GM23338 (cell line): ENCODE data around the gene FXN. TPM values are rescaled to one million over a fixed set of nuclear protein-coding genes. Genes with fewer than 3 reads are reported as not detected.

ENCODE experiments used
- ATAC-seq: fragments of 200-7000 bp; cut with Tn5 transposase; 3 replicates; pipeline ENCODE4 v1.9.1; 2020
- DNase-seq: peaks from one replicate; pipeline ENCODE4 v3.0.0-alpha.2; 2015; ENCODE audit warnings: low spot score
- H2AFZ ChIP-seq: fragments of 200-600 bp; sonication (generic); 2 replicates; pipeline ENCODE4 v1.8.0; 2016; ENCODE audit warnings: antibody characterized with exemption, mild to moderate bottlenecking, moderate library complexity
- H3F3A ChIP-seq: fragments of 200-600 bp; sonication (generic); replicated peaks from 2 replicates; pipeline ENCODE4 v1.8.0; 2017; ENCODE audit warnings: antibody characterized with exemption, mixed run types, low read depth
- H3K27ac ChIP-seq: fragments of 200-600 bp; sonication (generic); 2 replicates; pipeline ENCODE4 v1.6.1; 2016; ENCODE audit warnings: low read depth
- H3K27me3 ChIP-seq: fragments of 200-600 bp; sonication (generic); 2 replicates; pipeline ENCODE4 v1.8.0; 2016; ENCODE audit warnings: mild to moderate bottlenecking, mixed run types, moderate library complexity; ENCODE audit not compliant: insufficient read depth
- H3K36me3 ChIP-seq: fragments of 200-600 bp; sonication (generic); 2 replicates; pipeline ENCODE4 v1.8.0; 2016; ENCODE audit warnings: mild to moderate bottlenecking; ENCODE audit not compliant: insufficient read depth
- H3K4me1 ChIP-seq: fragments of 200-600 bp; sonication (generic); 2 replicates; pipeline ENCODE4 v1.8.0; 2016; ENCODE audit warnings: mild to moderate bottlenecking, moderate library complexity; ENCODE audit not compliant: insufficient read depth
- H3K4me2 ChIP-seq: fragments of 200-600 bp; sonication (generic); 2 replicates; pipeline ENCODE4 v1.7.1; 2017; ENCODE audit warnings: mixed run types
- H3K4me3 ChIP-seq: fragments of 200-600 bp; sonication (generic); 2 replicates; pipeline ENCODE4 v1.6.1; 2016; ENCODE audit warnings: mixed run types
- H3K79me2 ChIP-seq: fragments of 200-600 bp; sonication (generic); replicated peaks from 2 replicates; pipeline ENCODE4 v1.8.0; 2017; ENCODE audit warnings: mild to moderate bottlenecking; ENCODE audit not compliant: insufficient read depth
- H3K9me2 ChIP-seq: fragments of 200-600 bp; sonication (generic); 2 replicates; pipeline ENCODE4 v1.8.0; 2017; ENCODE audit not compliant: insufficient read depth
- H4K20me1 ChIP-seq: fragments of 200-600 bp; sonication (generic); replicated peaks from 2 replicates; pipeline ENCODE4 v1.8.0; 2017; ENCODE audit warnings: mild to moderate bottlenecking; ENCODE audit not compliant: insufficient read depth
- H3K27ac Mint-ChIP-seq: 2 replicates; pipeline ENCODE4 v1.8.0; 2020; ENCODE audit warnings: inconsistent platforms, mild to moderate bottlenecking, moderate library complexity, mixed read lengths
- H3K27me3 Mint-ChIP-seq: 3 replicates; pipeline ENCODE4 v1.8.0; 2022; ENCODE audit warnings: low read depth, mild to moderate bottlenecking, moderate library complexity, mixed read lengths, inconsistent platforms; ENCODE audit not compliant: insufficient read depth, poor library complexity
- H3K36me3 Mint-ChIP-seq: 3 replicates; pipeline ENCODE4 v1.8.0; 2021; ENCODE audit warnings: low read depth, mild to moderate bottlenecking, inconsistent platforms, moderate library complexity, mixed read lengths
- H3K4me1 Mint-ChIP-seq: 3 replicates; pipeline ENCODE4 v1.8.0; 2020; ENCODE audit warnings: mild to moderate bottlenecking, inconsistent platforms, mixed read lengths
- H3K4me3 Mint-ChIP-seq: 3 replicates; pipeline ENCODE4 v1.8.0; 2021; ENCODE audit warnings: moderate library complexity, mild to moderate bottlenecking, inconsistent platforms, mixed read lengths
- H3K9me3 Mint-ChIP-seq: 3 replicates; pipeline ENCODE4 v1.8.0; 2020; ENCODE audit warnings: moderate library complexity, mild to moderate bottlenecking, inconsistent platforms, mixed read lengths
- CTCF ChIP-seq, 2 experiments: fragments of 200-600 bp in 1 of 2; sonication (generic) in 1 of 2; conservative IDR thresholded peaks; 2 replicates each; pipeline versions ENCODE4 v1.5.1 to v1.6.1; 2016 to 2017; ENCODE audit warnings: antibody characterized with exemption in 2 of 2, low read depth in 2 of 2, mild to moderate bottlenecking in 2 of 2, moderate library complexity in 1 of 2
- ETS1 ChIP-seq: IDR thresholded peaks from 2 replicates; pipeline ENCODE4 v1.6.1; 2016; ENCODE audit warnings: antibody characterized with exemption
- NANOG ChIP-seq: IDR thresholded peaks from 2 replicates; pipeline ENCODE4 v1.6.1; 2016; ENCODE audit warnings: antibody characterized with exemption, borderline replicate concordance
- POLR2AphosphoS5 ChIP-seq: IDR thresholded peaks from 2 replicates; pipeline ENCODE4 v1.6.1; 2016; ENCODE audit warnings: antibody characterized with exemption, low read depth
- STAT1 ChIP-seq: IDR thresholded peaks from one replicate; pipeline ENCODE4 v1.6.1; 2016; ENCODE audit warnings: antibody characterized with exemption; ENCODE audit not compliant: unreplicated experiment
- ZNF462 ChIP-seq: fragments of 250-450 bp; sonication (Bioruptor Pico); IDR thresholded peaks from 2 replicates; pipeline ENCODE4 v1.5.0; 2020; ENCODE audit warnings: mild to moderate bottlenecking, moderate library complexity
- polyA plus RNA-seq: library from polyadenylated mRNA; unstranded; fragments of >200 nt; fragmentation: Nextera tagmentation; extraction: Ambion mirVana; gene quantifications from 2 replicates; pipeline ENCODE4 v1.2.1, GENCODE V29; 2016
- total RNA-seq: library from RNA; depleted of rRNA; stranded (reverse); fragments of >200 nt; shearing (Covaris generic); gene quantifications from 2 replicates; pipeline ENCODE4 v1.2.3, GENCODE V29; 2014

The FXN gene
- total and polyA plus RNA-seq, 2 experiments from 2014 or later = 26.1 to 66.4 TPM

DNA sequence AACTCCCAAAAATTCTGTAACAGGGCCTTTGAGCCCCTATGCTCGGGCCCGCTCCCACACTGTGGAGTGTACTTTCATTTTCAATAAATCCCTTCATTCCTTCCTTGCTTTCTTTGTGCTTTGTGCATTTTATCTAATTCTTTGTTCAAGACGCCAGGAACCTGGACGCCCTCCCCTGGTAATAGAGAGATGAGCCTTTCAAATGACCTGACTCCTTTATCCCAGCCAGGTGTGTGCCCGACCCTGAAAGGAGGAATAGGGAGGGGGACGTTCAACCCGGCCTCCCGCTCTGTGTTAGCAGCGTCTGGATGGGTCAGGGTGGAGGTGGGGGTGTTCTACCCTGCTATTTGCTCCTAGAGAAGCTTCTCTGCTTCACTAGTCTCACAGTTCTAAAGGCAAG is 53.9 kb downstream of the FXN start:
- ATAC-seq = peak; percentile 92
- peaks cover 38% of the 10 kb centered on the region for H3K4me1 Mint-ChIP-seq
- no peak for TF ChIP-seq ZNF462 (CRISPR knock-in tag)
- no peak for TF ChIP-seq POLR2AphosphoS5
- TF ChIP-seq CTCF (conservative IDR thresholded peaks at IDR 0.05; ENCODE audit: low read depth in 2 of 2) = peak; percentile 41 to 50
- TF ChIP-seq NANOG = no peak
- no peak for TF ChIP-seq STAT1
- no peak for TF ChIP-seq ETS1
- peak overlapping the region; percentile 99 for H3K27ac Mint-ChIP-seq
- peak; percentile 82 for DNase-seq
- H3K27ac ChIP-seq = peak overlapping the region; percentile 91
- H3F3A ChIP-seq = 0 out of 2 replicates have a peak, but pooled peaks cover 9% of the 10 kb centered on the region
- H3K79me2 ChIP-seq = no peaks in the 10 kb centered on the region
- peaks cover 30% of the 10 kb centered on the region for H3K4me1 ChIP-seq
- no peaks in the 10 kb centered on the region for H4K20me1 ChIP-seq
- H3K4me3 ChIP-seq = peak overlapping the region; percentile 31
- peak overlapping the region; percentile 61 for H3K4me3 Mint-ChIP-seq
- H3K36me3 ChIP-seq = no peaks in the 10 kb centered on the region
- peaks cover 11% of the 10 kb centered on the region for H3K36me3 Mint-ChIP-seq
- no peaks in the 10 kb centered on the region for H3K27me3 ChIP-seq
- 0 out of 2 replicates have a peak, but pooled peaks cover 4% of the 10 kb centered on the region for H3K9me2 ChIP-seq
- H3K4me2 ChIP-seq = peak overlapping the region; percentile 74
- peaks cover 10% of the 10 kb centered on the region for H3K27me3 Mint-ChIP-seq
- no peak overlapping the region for H2AFZ ChIP-seq
- H3K9me3 Mint-ChIP-seq = peaks cover 5% of the 10 kb centered on the region; the same call in 2 of the 3 replicates
